NAMALWA (cell line): Measurements from ENCODE around the gene ATXN10.
A peak's percentile ranks its signal among the peaks of the same experiment; 100 is the strongest.
"Not testable (repeated sequence)": the region's sequence is repeated elsewhere in the genome, so short reads cannot be mapped to it uniquely, and the experiment has no call there.

Experiments
- DNase-seq: peaks from one replicate; pipeline ENCODE4 v3.0.0-alpha.2; 2015; ENCODE audit warnings: low spot score

ATXN10 gene

DNA sequence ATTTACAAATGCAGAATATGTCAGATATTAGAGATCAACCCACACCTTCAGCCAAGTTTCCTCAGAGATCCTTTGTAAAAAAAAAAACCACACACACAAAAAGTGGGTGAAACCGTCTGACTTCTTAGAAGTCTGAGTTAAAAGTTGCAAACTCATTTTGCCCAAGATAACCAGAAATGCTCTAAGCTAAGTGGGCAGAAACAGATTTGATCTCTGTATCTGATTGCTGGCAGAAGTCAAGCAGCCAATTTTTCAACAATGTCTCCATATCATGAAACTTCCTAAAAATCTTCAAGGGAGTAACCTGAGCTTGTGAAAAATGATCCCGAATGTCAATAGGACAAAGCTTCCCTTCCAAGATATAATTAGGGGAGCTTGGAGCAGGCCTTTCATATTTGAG is 28.6 kb upstream of the ATXN10 start:
- no peak for DNase-seq

DNA sequence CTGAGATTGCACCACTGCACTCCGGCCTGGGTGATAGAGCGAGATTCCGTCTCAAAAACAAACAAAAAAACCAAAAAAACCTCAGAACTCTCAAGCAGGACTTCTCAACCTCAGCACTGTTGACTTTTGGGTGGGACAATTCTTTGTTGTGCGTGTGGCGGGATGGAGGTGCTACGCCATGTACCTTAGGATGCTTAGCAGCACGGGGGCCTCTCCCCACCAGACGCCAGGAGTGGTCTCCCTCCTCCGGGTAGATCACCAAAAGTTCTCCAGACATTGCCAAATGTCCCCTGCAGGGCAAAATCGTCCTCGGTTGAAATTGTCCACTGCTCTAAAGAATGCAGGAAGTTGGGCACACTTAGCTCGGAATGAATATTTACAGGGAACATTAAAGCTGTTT is 26.9 kb upstream of the ATXN10 start:
- DNase-seq: no peak

DNA sequence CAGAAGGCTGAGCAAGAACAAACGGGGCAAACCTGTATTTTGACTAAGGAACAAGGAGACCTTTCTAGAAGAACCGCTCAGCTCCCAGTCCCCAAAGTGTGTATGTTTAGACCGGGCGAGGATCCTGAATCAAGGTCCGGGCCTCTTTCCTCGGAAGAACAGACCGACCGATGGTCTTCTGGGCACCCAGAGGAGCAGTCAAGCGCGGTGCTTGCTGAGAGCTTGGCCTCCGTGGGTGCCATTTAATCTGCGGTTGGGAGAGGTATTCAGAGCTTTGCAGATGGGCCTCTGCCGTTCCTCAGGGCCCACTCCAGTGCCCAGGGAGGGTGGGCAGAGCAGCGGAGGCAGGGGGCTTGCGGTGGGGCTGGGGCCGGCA is 26.5 kb upstream of the ATXN10 start:
- no peak for DNase-seq

DNA sequence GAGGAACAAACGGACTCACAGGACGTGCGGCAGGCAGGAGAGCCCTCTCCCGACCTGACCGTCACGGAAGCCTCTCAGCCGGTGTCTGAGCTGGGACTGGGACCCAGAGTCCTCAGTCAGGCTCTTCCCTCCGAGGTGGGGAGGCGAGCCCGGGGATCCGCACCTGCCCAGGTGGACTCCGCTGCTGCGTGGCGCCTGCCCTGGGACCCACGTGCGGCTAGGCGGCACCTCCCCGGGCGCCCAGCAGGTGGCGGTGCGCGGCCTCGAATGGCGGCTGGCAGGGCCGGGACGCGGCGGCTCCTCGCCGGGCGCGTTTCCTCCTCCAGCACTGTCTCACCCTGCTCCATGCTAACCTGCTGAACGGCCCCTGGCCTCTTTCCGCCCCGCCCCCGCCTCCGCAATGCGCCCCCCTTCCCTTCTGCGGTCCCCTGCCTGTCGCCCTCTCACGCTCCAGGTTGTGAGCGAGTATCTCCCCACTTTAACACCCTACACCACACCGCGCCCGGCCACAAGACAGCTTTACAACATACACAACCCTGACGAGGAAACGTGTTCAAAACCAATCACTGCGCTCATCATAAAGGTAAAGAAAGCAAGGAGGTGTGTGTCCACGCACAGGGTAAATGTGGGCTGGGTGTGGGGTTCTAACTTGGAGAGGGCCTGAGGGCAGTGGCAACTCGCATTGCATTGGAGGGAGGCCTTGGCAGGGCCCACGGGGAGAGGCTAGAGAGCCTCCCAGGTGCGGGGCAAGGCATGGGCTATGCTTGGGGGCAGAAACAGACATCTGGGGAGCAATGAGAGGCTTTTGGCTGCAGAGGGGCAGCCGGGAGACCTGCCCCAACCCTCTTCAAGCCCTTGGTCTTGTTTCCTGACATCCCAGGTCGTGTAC is 25.9 kb upstream of the ATXN10 start:
- DNase-seq: peak; percentile 62

DNA sequence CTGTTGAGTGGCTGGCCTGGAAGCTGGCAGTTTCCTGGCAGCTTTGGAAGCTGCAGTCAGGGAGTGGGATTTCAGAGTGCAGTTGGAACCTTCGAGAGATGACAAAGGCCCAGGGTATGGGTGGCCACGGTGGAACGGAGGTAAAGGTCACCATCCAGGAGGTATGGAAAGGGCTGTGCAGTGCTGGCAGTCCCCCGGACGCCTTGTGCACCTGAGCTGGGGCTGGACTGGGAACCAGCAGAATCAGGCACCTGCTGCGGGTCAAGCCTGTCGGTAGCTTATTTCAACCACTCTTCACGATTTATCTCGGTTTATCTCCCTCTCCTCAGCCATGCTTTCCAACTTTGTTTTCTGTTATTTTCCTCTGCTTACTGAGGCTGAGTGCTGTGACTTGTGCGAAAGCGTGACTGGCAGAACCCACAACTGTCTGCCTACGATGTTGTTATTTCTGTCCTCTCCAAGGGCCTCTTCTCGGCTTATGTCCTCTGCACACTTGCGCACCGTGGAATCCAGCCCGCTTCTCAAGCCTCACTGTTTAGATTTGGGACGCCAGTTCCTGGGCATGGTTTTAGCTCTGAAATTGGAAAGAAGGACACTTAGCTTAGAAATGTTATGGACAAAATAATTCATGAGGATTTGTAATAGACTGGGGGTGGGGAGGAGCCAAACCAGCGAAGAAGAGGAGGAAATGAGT is 24.0 kb upstream of the ATXN10 start:
- no peak for DNase-seq

DNA sequence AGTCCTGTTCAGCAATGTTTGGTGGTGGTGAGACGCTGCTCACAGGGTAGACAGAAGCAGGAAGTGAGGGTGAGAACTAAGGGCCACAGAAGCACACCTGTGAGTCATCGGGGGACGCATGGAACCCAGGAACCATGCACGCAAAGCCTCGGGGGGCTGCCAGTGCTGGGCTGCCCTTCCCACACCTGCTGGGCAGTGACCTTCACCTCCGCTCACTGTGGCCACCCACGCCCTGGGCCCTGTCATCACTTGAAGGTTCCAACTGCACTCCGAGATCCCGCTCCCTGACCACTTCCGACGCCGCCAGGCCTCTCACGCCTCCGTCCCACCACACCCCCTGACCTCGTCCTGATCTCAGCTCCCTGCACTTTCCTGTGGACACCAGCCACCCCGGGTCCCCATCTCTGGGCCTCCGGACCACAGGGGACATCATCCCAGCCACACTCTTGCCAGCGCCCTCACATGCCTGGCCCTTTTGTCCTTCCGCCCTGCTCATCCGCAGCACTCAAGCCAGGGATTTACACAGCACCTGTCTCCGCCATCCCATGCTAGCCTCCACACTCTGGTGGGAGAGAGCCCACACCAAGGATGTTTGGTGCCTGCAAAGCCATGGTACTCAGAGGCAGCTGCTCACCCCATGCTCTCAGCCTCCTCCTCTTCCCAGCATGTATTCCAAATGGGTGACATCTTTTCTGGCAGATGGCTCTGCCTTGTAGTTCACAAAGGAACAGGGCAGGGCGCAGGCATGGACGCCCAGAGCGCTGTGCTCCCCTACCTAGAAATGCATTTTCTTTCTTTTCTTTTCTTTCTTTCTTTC is 23.1 kb upstream of the ATXN10 start:
- DNase-seq: no peak

DNA sequence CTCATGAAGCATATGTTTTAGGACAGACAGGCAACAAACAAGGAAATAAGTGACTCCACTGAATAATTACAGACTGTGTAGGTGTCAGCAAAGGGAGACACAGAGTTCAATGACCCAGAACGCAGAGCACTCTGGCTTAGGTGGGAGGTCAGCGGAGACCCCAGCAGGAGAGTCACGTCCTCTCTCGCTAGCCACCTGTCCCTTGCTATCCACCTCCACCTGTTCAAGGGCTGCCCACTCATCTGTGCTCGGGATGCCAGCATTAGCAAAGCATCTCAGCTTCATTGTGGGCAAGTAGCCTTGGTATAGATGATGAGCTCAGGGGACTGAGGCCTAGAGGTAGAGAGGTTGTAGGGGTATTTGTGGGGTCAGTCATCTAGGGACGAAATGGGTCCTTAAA is 21.8 kb upstream of the ATXN10 start:
- no peak for DNase-seq

DNA sequence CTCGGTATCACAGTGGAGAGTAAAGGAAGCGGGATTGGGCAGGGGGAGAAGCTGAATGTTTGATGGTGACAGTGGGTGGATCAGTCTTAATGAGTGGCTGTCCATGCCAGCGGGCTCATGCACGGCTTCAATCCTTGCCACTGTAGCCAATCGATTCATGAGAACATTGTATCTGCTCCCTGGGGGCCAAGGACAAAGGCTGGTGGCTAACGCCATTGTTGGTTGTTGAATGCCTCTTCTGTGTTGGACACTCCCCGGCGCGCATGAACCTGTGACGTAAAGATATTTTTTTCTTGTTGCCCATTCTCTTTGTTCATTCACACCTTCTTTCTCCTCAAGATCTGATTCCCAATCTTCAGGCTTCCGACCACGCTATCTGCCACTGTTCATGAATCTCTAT is 20.9 kb upstream of the ATXN10 start:
- DNase-seq: no peak

DNA sequence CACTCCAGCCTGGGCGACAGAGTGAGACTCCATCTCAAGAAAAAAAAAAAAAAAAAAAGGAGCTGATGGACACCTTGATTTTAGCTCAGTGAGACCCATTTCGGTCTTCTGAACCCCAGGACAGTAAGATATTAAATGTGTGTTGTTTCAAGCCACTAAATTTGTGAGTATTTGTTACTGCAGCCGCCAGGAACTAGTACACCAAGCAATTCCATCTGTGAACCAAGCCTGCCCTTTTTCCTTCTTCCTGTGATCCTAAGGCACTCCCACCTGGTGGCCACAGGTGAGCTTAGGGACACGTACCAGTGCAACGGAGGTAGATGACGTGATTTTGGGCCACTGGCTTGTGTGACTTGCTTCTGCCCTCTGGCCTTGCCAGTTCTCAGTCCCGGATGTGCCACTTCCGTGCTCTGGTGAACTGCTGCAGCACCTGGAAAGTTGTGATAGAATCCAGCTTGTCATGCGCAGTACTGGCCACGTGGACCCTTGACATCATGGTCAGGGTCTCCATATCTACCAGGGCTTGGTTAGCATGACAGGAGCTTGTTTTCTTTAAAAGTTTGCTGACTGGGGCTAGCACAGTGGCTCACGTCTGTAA is 19.6 kb upstream of the ATXN10 start:
- DNase-seq: no peak

DNA sequence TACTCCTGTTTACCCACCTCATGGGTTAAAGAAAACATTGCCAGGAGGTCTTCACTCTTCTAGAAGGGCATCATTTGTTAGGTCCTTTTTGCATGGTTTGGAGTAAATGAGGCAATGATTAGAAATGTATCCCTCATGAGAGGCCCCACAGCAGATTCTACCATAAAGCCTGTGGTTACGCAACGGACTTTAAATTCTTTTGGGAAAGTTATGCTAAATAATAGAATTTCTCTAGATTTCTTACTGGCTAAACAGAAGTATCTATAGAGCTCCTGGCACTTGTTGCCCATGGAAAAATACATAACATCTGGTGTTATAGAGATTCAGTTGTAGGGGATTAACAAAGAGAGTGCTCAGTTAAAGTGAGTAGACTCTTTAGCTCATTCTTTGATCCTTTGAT is 15.1 kb upstream of the ATXN10 start:
- DNase-seq: no peak

DNA sequence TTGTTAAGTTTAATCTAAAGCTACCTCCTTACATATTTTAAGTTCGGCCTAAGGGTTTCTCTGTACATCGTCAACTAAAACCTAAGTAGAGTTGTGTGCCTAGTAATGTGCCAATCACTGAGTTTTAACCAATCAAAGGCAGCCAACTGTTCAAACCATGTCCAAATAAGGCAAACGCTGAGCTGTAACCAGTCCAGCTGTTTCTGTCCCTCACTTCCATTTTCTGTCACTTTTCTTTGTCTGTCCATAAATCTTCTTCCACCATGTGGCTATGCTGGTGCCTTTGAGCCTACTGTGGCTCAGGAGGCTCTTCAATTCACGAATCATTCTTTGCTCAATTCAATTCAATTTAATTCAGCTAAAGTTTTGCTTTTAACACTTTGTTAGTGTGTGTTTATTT is 13.9 kb upstream of the ATXN10 start:
- no peak for DNase-seq

DNA sequence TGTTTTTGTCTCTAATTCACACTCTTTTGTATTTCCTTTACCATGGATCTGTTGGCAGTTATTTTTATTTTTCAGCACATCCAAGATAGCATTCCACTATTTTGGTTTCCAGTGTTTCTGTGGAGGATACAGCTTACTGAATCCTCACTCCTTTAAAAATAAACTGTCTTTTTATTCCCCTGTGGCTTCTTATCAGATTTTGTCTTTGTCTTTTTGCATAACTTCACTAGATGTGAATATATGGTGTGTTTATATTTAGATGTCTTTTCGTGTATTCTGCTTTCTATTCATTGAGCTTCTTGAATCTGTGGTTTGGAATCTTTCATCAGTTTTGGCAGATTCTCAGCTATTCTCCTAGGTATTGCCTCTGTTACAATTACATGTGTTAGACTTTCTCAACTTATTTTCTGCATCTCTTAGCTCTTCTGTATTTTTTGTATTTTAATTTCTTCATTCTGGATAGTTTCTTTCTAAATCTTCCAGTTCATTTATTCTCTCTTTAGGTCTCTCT is 7.4 kb upstream of the ATXN10 start:
- DNase-seq: no peak

DNA sequence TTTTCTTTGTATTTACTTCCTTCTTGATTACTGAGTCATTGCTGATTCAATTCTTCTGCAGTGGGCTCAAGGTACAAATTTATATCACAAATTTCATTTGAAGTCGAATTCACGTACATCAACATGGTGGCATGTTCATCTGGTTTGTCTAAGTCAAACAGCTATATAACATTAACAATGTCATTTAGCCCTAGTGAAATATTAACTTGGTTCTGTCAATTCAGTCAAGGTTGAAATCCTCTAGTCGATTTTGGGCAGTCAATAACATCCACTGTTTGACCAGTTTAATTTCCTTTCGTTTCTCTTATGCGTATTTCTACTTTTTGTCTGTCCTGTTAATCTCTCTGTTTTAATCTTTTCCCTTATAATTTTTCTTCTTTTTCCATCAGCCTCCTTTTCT is 4.1 kb upstream of the ATXN10 start:
- no peak for DNase-seq

DNA sequence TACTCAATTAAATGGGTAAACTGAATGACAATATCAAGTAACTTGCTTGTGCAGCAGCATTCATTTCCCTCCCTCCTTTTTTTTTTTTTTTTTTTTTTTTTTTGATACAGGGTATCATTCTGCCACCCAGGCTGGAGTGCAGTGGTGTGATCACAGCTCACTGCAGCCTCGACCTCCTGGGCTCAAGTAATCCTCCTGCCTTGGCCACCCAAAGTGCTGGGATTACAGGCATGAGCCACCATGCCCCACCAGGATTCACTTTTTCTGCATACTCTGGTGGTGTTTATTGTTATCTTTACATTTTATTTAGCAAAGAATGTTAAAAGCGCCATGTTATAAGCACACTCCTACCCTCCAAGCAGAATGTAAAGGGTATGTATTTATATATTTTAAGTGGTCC is 1.3 kb upstream of the ATXN10 start:
- not testable (repeated sequence) for DNase-seq

DNA sequence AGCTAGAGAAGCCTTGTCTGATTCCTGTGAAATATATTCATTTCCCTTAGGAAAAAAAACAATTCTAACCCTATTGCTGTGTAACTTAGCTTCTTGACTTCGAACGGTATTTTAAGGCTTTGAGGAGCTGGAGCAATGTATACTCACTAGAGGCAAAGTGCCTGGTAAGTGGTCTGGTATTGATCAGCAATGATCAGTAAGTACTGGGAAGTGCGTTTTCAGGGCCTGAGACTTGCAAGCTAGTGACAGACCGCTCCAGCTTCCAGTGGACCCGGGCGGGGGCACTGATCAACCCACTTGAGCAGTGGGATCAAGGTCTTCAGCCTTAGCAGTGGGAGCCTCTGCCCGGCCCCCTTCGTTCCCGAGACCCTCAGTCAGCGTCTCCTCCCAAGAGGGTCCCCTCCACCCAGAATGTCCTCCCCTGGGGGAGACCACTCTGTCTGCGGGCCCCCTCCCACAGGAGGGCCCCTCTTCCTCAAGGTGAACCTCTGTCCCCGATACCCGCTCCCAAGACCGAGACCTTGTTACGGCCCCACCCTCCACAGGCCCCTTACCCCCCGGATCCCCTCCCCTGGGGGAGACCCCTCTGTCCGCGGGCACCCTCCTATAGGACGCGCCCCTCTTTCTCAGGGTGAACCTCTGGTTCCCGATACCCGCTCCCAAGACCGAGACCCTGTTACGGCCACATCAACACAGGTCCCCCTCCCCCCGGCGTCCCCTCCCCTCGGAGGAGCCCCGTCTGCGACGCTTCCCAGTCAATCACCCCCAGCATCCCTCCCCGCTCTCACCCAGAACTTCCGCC is 452 bp upstream of the ATXN10 start:
- DNase-seq: no peak

DNA sequence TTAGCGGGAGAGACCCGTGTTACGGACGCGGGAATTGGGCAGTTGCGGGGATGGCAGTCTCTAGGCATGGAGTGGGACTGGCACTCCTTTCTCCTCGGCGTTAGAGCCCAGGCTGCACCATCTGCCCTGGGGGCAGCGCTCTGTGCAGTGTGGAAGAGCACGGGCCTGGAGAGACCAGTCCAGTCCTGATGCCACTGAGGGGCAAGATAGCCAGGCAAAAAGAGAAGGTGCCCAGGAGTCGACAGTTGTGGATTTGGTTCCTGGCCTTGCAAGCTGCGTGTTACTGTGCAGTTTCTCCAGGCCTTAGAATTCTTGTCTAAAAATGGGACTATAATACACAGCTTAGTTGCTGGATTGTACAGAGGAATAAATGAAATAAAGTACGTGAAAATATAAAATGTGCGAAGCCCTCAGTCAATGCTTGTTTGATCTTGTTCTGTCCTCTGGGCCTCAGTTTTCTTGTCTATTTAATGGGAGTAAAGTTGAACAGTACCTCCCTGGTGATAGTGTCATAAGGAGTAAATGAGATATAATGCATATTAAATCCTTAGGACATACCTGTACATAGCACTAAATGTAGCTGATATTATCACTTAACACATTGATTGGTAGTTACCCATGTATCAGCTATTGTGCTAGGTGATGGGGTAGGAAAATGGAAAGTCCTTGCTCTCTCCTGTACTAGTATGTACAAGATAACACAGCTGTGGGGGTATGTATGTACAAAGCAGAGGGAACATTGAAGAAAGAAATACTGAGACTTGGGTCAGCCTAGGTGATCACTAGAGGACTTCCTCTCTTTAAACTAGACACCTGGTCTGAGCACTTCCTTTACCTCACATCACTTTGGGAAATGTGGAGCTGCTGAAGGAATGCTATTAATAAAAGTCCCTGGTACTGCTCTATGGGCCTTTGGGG is 1.2 kb downstream of the ATXN10 start:
- DNase-seq: peak; percentile 6

DNA sequence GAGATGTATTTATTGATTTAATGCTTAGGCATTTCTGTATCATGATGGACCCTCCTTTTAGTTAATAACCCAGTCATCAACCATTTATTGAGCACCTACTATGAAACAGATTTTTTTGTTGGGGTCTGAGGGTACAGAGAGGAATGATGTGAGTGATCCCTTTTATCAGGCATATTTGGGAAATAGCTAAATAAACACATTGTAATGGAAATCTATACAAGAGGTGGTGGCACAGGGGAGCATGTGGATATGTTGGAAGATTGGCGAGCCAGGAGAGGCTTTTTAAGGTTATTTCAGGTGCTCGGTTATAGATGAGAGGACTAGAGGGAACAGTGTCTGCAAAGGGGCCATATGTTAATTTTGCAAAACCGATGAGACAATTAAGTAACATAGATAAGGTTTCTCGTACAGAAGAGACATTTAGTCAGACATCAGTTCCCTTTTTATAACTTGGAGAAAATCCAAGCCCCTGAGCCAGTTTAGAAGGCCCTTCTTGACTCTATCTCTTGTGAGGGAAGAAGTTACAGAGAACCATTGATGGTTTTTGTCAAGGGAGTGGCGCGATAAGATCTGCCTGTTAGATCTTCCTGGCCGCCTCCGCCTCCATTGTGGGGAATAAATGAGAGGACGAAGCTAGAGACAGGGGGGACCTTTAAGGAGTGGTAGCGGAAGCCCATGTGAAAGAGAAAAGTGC is 2.0 kb downstream of the ATXN10 start:
- no peak for DNase-seq

DNA sequence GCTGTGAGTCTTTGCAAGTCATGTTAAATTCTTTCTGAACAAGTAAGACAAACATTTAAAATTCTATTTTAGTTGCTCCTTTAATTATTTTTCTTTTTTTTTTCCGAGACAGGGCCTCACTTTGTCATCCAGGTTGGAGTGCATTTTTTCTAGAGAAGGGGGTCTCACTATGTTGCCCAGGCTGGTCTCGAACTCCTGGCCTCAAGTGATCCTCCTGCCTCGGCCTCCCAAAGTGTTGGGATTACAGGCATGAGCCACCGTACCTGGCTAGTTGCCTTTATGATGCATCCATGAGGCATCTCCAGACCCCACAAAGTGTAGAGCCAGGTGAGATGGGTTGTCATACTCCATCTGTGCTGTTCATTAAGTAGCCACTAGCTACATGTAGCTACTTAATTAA is 4.4 kb downstream of the ATXN10 start:
- DNase-seq: no peak

DNA sequence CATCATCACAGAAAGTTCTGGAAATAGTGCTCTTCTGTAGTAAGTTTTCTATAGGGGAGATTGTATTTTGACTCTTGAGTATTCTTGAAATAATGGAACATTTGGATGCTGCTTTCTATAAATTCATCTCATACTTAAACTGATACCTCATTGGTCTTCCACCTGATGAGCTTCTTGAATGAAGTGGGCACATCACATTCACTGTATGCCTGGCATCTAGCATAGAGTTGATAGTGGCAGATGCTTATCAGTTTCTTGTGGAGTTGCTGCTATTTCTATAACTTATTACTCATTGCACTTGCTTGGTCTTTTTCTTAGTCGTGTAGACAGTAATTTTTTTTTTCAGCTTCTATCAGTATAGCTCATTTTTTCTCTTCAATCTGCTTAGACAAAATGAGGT is 5.4 kb downstream of the ATXN10 start:
- no peak for DNase-seq
